SK-N-SH treated with all-trans-retinoic acid at 6 μM for 48 hours (cell line): ENCODE measurements around the gene ST3GAL4.
"Not testable (repeated sequence)": the region's sequence is repeated elsewhere in the genome, so short reads cannot be mapped to it uniquely, and the experiment has no call there.

Experiments used
- ATAC-seq: fragments of 200-7000 bp; cut with Tn5 transposase; 3 replicates; pipeline ENCODE4 v1.9.1; 2020; ENCODE audit warnings: mild to moderate bottlenecking, moderate library complexity
- ARNTL ChIP-seq: fragments of 450-650 bp; formaldehyde crosslinking; IDR thresholded peaks from 2 replicates; pipeline ENCODE4 v1.5.0; 2020; ENCODE audit warnings: low read depth, mild to moderate bottlenecking, moderate library complexity, borderline replicate concordance
- BACH2 ChIP-seq: fragments of 250-450 bp; sonication (Bioruptor Pico); IDR thresholded peaks from 2 replicates; pipeline ENCODE4 v1.9.0; 2021; ENCODE audit warnings: mild to moderate bottlenecking, borderline replicate concordance
- CREB5 ChIP-seq: fragments of 250-450 bp; sonication (Bioruptor Pico); IDR thresholded peaks from 2 replicates; pipeline ENCODE4 v1.5.1; 2020; ENCODE audit warnings: low read depth, mild to moderate bottlenecking, moderate library complexity
- CSRNP3 ChIP-seq: fragments of 250-450 bp; sonication (Bioruptor Pico); IDR thresholded peaks from 2 replicates; pipeline ENCODE4 v1.5.1; 2021; ENCODE audit warnings: mild to moderate bottlenecking, moderate library complexity
- ESRRG ChIP-seq: fragments of 250-450 bp; sonication (Bioruptor Pico); IDR thresholded peaks from 2 replicates; pipeline ENCODE4 v1.6.1; 2021; ENCODE audit warnings: mild to moderate bottlenecking
- GLIS3 ChIP-seq: fragments of 250-450 bp; sonication (Bioruptor Pico); IDR thresholded peaks from 2 replicates; pipeline ENCODE4 v1.5.0; 2020; ENCODE audit warnings: mild to moderate bottlenecking, moderate library complexity
- ISL1 ChIP-seq: fragments of 250-450 bp; sonication (Bioruptor Pico); IDR thresholded peaks from 2 replicates; pipeline ENCODE4 v2.1.2; 2022; ENCODE audit warnings: mild to moderate bottlenecking, moderate library complexity
- PATZ1 ChIP-seq: fragments of 250-450 bp; sonication (Bioruptor Pico); IDR thresholded peaks from 2 replicates; pipeline ENCODE4 v1.8.0; 2020; ENCODE audit warnings: mild to moderate bottlenecking, moderate library complexity, borderline replicate concordance
- POU6F1 ChIP-seq: fragments of 250-450 bp; sonication (Bioruptor Pico); IDR thresholded peaks from 2 replicates; pipeline ENCODE4 v1.8.0; 2021; ENCODE audit warnings: low read depth, mild to moderate bottlenecking, moderate library complexity, borderline replicate concordance
- PPARA ChIP-seq: fragments of 250-450 bp; sonication (Bioruptor Pico); IDR thresholded peaks from 2 replicates; pipeline ENCODE4 v1.5.0; 2020; ENCODE audit warnings: mild to moderate bottlenecking, borderline replicate concordance
- RARB ChIP-seq: fragments of 250-450 bp; sonication (Bioruptor Pico); IDR thresholded peaks from 2 replicates; pipeline ENCODE4 v1.8.0; 2021; ENCODE audit warnings: mild to moderate bottlenecking, moderate library complexity
- SNAI2 ChIP-seq: fragments of 250-450 bp; sonication (Bioruptor Pico); IDR thresholded peaks from 2 replicates; pipeline ENCODE4 v1.5.0; 2020; ENCODE audit warnings: mild to moderate bottlenecking, moderate library complexity
- TCF4 ChIP-seq: fragments of 250-450 bp; sonication (Bioruptor Pico); IDR thresholded peaks from 2 replicates; pipeline ENCODE4 v1.8.0; 2021; ENCODE audit warnings: mild to moderate bottlenecking, moderate library complexity, borderline replicate concordance
- TOX ChIP-seq: fragments of 250-450 bp; sonication (Bioruptor Pico); IDR thresholded peaks from 2 replicates; pipeline ENCODE4 v1.8.0; 2021; ENCODE audit warnings: mild to moderate bottlenecking, moderate library complexity, borderline replicate concordance
- TSHZ2 ChIP-seq: fragments of 250-450 bp; sonication (Bioruptor Pico); IDR thresholded peaks from 2 replicates; pipeline ENCODE4 v1.5.0; 2020; ENCODE audit warnings: mild to moderate bottlenecking, moderate library complexity
- ZC3H10 ChIP-seq: fragments of 250-450 bp; sonication (Bioruptor Pico); IDR thresholded peaks from 2 replicates; pipeline ENCODE4 v1.5.1; 2021; ENCODE audit warnings: mild to moderate bottlenecking, moderate library complexity
- ZFP3 ChIP-seq: fragments of 250-450 bp; sonication (Bioruptor Pico); IDR thresholded peaks from 2 replicates; pipeline ENCODE4 v1.5.0; 2020; ENCODE audit warnings: mild to moderate bottlenecking, moderate library complexity
- ZFP30 ChIP-seq: fragments of 450-650 bp; formaldehyde crosslinking; IDR thresholded peaks from 2 replicates; pipeline ENCODE4 v1.5.0; 2022; ENCODE audit warnings: mild to moderate bottlenecking, moderate library complexity
- ZNF565 ChIP-seq: fragments of 450-650 bp; formaldehyde crosslinking; conservative IDR thresholded peaks from 2 replicates; pipeline ENCODE4 v1.5.0; 2020; ENCODE audit warnings: low read depth, mild to moderate bottlenecking, moderate library complexity
- ZNF70 ChIP-seq: fragments of 450-650 bp; formaldehyde crosslinking; IDR thresholded peaks from 2 replicates; pipeline ENCODE4 v1.5.0; 2020; ENCODE audit warnings: mild to moderate bottlenecking, moderate library complexity
- ZNF8 ChIP-seq: fragments of 450-650 bp; formaldehyde crosslinking; IDR thresholded peaks from 2 replicates; pipeline ENCODE4 v1.5.0; 2020; ENCODE audit warnings: mild to moderate bottlenecking, moderate library complexity

Gene ST3GAL4

GRCh38 chr11:126394036-126394435 is 38.5 kb downstream of the ST3GAL4 start:
- no peak for ATAC-seq
- TF ChIP-seq SNAI2, result no peak
- TF ChIP-seq TSHZ2 (CRISPR knock-in tag), result no peak
- TF ChIP-seq PPARA (CRISPR knock-in tag), result no peak
- TF ChIP-seq, all 23 proteins: peak for 0

GRCh38 chr11:126394634-126395072 is 39.2 kb downstream of the ST3GAL4 start:
- ATAC-seq, result peak; percentile 75

GRCh38 chr11:126395784-126396183 is 40.3 kb downstream of the ST3GAL4 start:
- not testable (repeated sequence) for ATAC-seq

- not testable (repeated sequence) for ATAC-seq
Measured at GRCh38 chr11:126396266-126396665, 40.8 kb downstream of the ST3GAL4 start.

GRCh38 chr11:126396965-126397364 is 41.5 kb downstream of the ST3GAL4 start:
- ATAC-seq, result no peak
- TF ChIP-seq BACH2 (CRISPR knock-in tag), result no peak
- TF ChIP-seq RARB, result no peak
- no peak for TF ChIP-seq ZNF70 (CRISPR knock-in tag)
- TF ChIP-seq ZNF8, result no peak
- no peak for TF ChIP-seq TCF4
- no peak for TF ChIP-seq PATZ1
- TF ChIP-seq GLIS3 (CRISPR knock-in tag), result no peak
- no peak for TF ChIP-seq ESRRG (CRISPR knock-in tag)
- no peak for TF ChIP-seq ZNF565 (CRISPR knock-in tag)
- no peak for TF ChIP-seq CREB5 (CRISPR knock-in tag)
- TF ChIP-seq ZC3H10 (CRISPR knock-in tag), result no peak
- TF ChIP-seq ZFP30, result no peak
- TF ChIP-seq POU6F1, result no peak
- TF ChIP-seq ZFP3 (CRISPR knock-in tag), result no peak
- no peak for TF ChIP-seq PPARA (CRISPR knock-in tag)
- TF ChIP-seq ISL1 (CRISPR knock-in tag), result no peak
- TF ChIP-seq TOX, result no peak

- TF ChIP-seq CSRNP3 (CRISPR knock-in tag) (no peak), ZNF70 (CRISPR knock-in tag) (no peak), POU6F1 (no peak), TSHZ2 (CRISPR knock-in tag) (no peak), ARNTL (CRISPR knock-in tag) (no peak), SNAI2 (no peak), BACH2 (CRISPR knock-in tag) (no peak)
- no peak for ATAC-seq
Measured at GRCh38 chr11:126398296-126398695, 42.8 kb downstream of the ST3GAL4 start.
